Upper lobe of left lung (tissue), 4 donors: Measurements from ENCODE around the gene CSF3.

Experiments used
- POLR2A ChIP-seq, 4 donors: fragments of 450-650 bp; IDR thresholded peaks; one replicate each; pipeline ENCODE4 v1.5.1; 2016 to 2017; ENCODE audit warnings: antibody characterized with exemption in 4 of 4, mild to moderate bottlenecking in 2 of 4
- POLR2AphosphoS5 ChIP-seq, 2 donors: sonication (generic); formaldehyde crosslinking; IDR thresholded peaks; one replicate each; pipeline ENCODE4 v1.5.1; 2017; ENCODE audit warnings: antibody characterized with exemption in 2 of 2
- TF ChIP-seq, protein P1 (sequence below), 6 experiments: fragments of 450-650 bp in 4 of 6; fragments of 200-600 bp in 2 of 6; sonication (generic) in 2 of 6; IDR thresholded peaks; one replicate each; pipeline ENCODE4 v1.5.1; 2016 to 2019; ENCODE audit warnings: antibody characterized with exemption in 6 of 6

DNA sequence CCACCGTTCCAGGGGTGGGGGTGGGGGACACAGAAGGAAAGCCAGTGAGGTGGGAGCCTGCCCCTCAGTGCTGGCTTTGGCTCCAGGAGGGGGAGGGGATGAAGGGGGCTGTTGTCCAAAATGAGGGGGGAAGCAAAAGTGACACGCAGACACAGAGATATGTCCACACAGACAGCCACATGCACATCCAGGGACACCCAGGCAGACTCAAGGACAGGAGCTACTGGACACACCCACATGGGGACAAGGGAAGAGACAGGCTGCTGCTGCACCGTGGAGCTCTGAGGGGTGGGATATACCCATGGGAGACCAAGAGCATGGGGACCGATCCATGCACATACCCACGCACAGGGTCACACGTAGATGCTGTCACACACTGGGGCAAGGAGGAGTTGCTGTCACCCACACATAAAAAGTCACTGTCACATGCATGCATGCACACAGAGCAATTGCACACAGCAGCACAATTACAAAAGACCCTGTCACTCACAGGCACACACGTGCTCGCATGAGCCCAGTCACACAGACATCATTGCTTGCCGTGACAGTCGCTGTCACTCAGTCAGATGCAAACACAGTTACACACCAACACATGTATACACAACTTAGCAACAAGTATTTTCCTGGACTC lies 48.8 kb downstream of the CSF3 start:
- TF ChIP-seq, protein P1, sequence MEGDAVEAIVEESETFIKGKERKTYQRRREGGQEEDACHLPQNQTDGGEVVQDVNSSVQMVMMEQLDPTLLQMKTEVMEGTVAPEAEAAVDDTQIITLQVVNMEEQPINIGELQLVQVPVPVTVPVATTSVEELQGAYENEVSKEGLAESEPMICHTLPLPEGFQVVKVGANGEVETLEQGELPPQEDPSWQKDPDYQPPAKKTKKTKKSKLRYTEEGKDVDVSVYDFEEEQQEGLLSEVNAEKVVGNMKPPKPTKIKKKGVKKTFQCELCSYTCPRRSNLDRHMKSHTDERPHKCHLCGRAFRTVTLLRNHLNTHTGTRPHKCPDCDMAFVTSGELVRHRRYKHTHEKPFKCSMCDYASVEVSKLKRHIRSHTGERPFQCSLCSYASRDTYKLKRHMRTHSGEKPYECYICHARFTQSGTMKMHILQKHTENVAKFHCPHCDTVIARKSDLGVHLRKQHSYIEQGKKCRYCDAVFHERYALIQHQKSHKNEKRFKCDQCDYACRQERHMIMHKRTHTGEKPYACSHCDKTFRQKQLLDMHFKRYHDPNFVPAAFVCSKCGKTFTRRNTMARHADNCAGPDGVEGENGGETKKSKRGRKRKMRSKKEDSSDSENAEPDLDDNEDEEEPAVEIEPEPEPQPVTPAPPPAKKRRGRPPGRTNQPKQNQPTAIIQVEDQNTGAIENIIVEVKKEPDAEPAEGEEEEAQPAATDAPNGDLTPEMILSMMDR (IDR thresholded peaks at IDR 0.05): no peak
- TF ChIP-seq POLR2A (IDR thresholded peaks at IDR 0.05) (no peak), POLR2AphosphoS5 (IDR thresholded peaks at IDR 0.05) (peak in 1 of 2 donors; percentile 22)
